ENCODE measurements around the gene HPS1.

Gene HPS1

GRCh38 chr10:98456043-98456570 is 9.4 kb upstream of the HPS1 start:
- no peak for DNase-seq (ENCODE audit: low spot score)
- TF ChIP-seq CTCF (IDR thresholded peaks at IDR 0.05; ENCODE audit: extremely low read depth, missing control alignments) = no peak

GRCh38 chr10:98453729-98454128 is 7.0 kb upstream of the HPS1 start:
- no peak for TF ChIP-seq CTCF (IDR thresholded peaks at IDR 0.05; ENCODE audit: extremely low read depth, missing control alignments)
- DNase-seq (ENCODE audit: low spot score) = no peak

GRCh38 chr10:98450618-98451017 is 3.9 kb upstream of the HPS1 start:
- DNase-seq (ENCODE audit: low spot score) = no peak
- TF ChIP-seq CTCF (IDR thresholded peaks at IDR 0.05; ENCODE audit: extremely low read depth, missing control alignments) = no peak

GRCh38 chr10:98449287-98449686 is 2.6 kb upstream of the HPS1 start:
- no peak for DNase-seq (ENCODE audit: low spot score)
- TF ChIP-seq CTCF (IDR thresholded peaks at IDR 0.05; ENCODE audit: extremely low read depth, missing control alignments) = no peak

- TF ChIP-seq CTCF (IDR thresholded peaks at IDR 0.05; ENCODE audit: extremely low read depth, missing control alignments) = no peak
- no peak for DNase-seq (ENCODE audit: low spot score)
These were observed 529 bp downstream of the HPS1 start for GRCh38 chr10:98446151-98446660.

GRCh38 chr10:98445200-98445812 is 1.4 kb downstream of the HPS1 start:
- no peak for DNase-seq (ENCODE audit: low spot score)
- TF ChIP-seq CTCF (IDR thresholded peaks at IDR 0.05; ENCODE audit: extremely low read depth, missing control alignments) = no peak

- TF ChIP-seq CTCF (IDR thresholded peaks at IDR 0.05; ENCODE audit: extremely low read depth, missing control alignments) = no peak
- DNase-seq (ENCODE audit: low spot score) = no peak
These were observed 2.3 kb downstream of the HPS1 start for GRCh38 chr10:98444314-98445006.
